GM12892 (cell line): ENCODE results near the gene COQ8B.
"Not testable (repeated sequence)": the region's sequence is repeated elsewhere in the genome, so short reads cannot be mapped to it uniquely, and the experiment has no call there.

ENCODE experiments used
- POLR2A ChIP-seq: IDR thresholded peaks from 2 replicates; pipeline ENCODE4 v1.6.1; 2011; ENCODE audit warnings: low read depth, low read length, control low read depth
- POLR2AphosphoS5 ChIP-seq: IDR thresholded peaks from 2 replicates; pipeline ENCODE4 v1.6.1; 2011; ENCODE audit warnings: low read depth, low read length, control low read depth
- TAF1 ChIP-seq: IDR thresholded peaks from 2 replicates; pipeline ENCODE4 v1.6.1; 2011; ENCODE audit warnings: low read depth, mild to moderate bottlenecking, control low read depth, low read length, borderline replicate concordance

- not testable (repeated sequence) for TF ChIP-seq POLR2A, POLR2AphosphoS5, TAF1
Observed at GRCh38 chr19:40732304-40732703, 15.6 kb upstream of the COQ8B start.
